ENCODE data around the gene DUSP1.

The DUSP1 gene

GRCh38 chr5:172760136-172760535 is 10.9 kb downstream of the DUSP1 start:
- no peak for DNase-seq

- no peak for DNase-seq
These were observed 12.2 kb downstream of the DUSP1 start for GRCh38 chr5:172758834-172759149.

GRCh38 chr5:172758077-172758833 is 12.7 kb downstream of the DUSP1 start:
- no peak for DNase-seq

GRCh38 chr5:172757394-172758010 is 13.5 kb downstream of the DUSP1 start:
- no peak for DNase-seq

GRCh38 chr5:172756764-172757393 is 14.1 kb downstream of the DUSP1 start:
- no peak for DNase-seq

GRCh38 chr5:172754596-172755356 is 16.2 kb downstream of the DUSP1 start:
- DNase-seq, result no peak

GRCh38 chr5:172753101-172753500 is 17.9 kb downstream of the DUSP1 start:
- DNase-seq, result no peak

- no peak for DNase-seq
These were observed 19.1 kb downstream of the DUSP1 start for GRCh38 chr5:172751761-172752510.

- no peak for DNase-seq
These were observed 20.9 kb downstream of the DUSP1 start for GRCh38 chr5:172749881-172750633.

- no peak for DNase-seq
These were observed 21.9 kb downstream of the DUSP1 start for GRCh38 chr5:172749076-172749475.

- DNase-seq, result no peak
These were observed 22.6 kb downstream of the DUSP1 start for GRCh38 chr5:172748341-172748843.

GRCh38 chr5:172747471-172747870 is 23.5 kb downstream of the DUSP1 start:
- DNase-seq, result no peak

- no peak for DNase-seq
These were observed 24.3 kb downstream of the DUSP1 start for GRCh38 chr5:172746725-172747124.

GRCh38 chr5:172745838-172746237 is 25.2 kb downstream of the DUSP1 start:
- no peak for DNase-seq

- DNase-seq, result no peak
These were observed 25.6 kb downstream of the DUSP1 start for GRCh38 chr5:172745406-172745805.

- no peak for DNase-seq
These were observed 26.6 kb downstream of the DUSP1 start for GRCh38 chr5:172744123-172745104.

GRCh38 chr5:172743112-172743959 is 27.7 kb downstream of the DUSP1 start:
- DNase-seq, result no peak

- DNase-seq, result no peak
These were observed 29.8 kb downstream of the DUSP1 start for GRCh38 chr5:172741206-172741582.

- no peak for DNase-seq
These were observed 30.4 kb downstream of the DUSP1 start for GRCh38 chr5:172740428-172741205.
